Epithelial cell of proximal tubule (primary cell): ENCODE results near the gene C6orf132. TPM values are rescaled to one million over a fixed set of nuclear protein-coding genes. Genes with fewer than 3 reads are reported as not detected.

ENCODE experiments used
- DNase-seq: peaks from one replicate; pipeline ENCODE4 v3.0.0-alpha.2; 2011; ENCODE audit warnings: low read depth
- H3K4me3 ChIP-seq: 2 replicates; pipeline ENCODE4 v1.5.1; 2011; ENCODE audit warnings: low read depth, mild to moderate bottlenecking, low read length
- CTCF ChIP-seq: conservative IDR thresholded peaks from 2 replicates; pipeline ENCODE4 v1.5.1; 2012; ENCODE audit warnings: low read depth, mild to moderate bottlenecking, low read length
- total RNA-seq: library from RNA; depleted of rRNA; stranded (reverse); fragments of >200 nt; gene quantifications from 2 replicates; pipeline ENCODE4 v1.2.3, GENCODE V29; 2015

C6orf132 gene
- total RNA-seq, 1 donor from 2014 or later = 19.8 TPM

- no peak for TF ChIP-seq CTCF
- H3K4me3 ChIP-seq = no peak overlapping the region
- DNase-seq = no peak
These were observed 17.2 kb downstream of the C6orf132 start for GRCh38 chr6:42125231-42125630.

DNA sequence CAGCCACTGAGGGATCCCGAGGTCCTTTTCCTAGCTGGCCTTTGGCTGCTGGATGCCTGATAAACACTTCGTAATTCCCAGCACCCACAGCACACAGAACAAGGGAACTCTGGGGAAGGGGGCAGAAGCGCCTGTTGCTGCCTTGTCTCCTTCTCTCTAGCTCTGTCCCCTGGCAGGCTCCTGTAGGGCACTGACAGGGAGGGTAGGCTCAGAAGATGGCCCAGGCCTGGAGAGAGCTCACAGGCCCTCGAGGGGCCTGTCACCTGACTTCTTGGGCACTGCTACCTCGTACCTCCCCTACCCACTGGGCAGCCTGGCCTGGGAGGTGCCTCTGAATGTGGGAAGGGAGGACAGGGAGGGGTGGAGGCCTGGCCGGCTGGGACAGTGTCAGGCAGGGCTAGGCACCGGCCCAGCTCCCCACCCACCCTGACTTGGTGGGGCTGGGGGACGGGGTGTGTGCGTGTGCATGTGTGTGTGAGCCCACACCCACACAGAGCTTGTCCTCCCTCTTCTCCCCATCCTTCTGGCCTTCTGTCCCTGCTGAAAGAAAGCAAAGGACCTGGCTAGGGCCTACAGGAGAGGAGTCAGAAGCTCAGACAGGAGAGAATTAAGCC lies 18.1 kb downstream of the C6orf132 start:
- no peak for TF ChIP-seq CTCF
- DNase-seq = no peak
- no peak overlapping the region for H3K4me3 ChIP-seq

DNA sequence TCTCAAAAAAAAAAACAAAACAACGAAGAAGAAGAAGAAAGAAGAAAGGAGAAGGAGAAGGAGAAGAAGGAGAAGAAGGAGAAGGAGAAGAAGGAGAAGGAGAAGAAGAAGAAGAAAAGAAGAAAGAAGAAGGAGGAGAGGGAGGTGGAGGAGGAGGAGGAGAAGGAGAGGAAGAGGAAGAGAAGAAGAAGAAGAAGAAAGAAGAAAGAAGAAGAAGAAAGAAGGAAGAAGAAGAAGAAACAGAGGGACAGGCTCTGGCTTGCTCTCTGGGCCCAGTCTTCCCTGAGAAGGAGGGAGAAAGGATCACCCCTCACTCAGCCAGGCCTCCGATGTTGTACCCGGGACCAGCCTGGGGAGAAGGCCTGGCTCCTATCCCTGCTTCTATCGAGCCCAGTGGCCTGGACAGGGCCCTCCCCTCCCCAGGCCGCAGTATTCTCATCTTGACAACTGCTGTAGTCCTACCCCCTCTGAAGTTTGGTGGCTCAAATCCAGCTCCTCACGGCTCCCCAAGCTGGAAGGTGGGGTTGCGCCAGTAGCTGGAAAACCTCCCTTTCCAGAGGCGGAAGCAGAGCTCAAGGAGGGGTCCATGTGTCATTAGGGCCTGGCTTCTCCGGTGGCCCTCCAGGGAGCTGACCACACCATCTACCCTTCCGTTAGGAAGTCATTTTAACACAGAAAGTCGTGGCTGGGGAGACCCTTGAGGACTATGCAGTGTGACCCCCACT lies 18.9 kb downstream of the C6orf132 start:
- no peak overlapping the region for H3K4me3 ChIP-seq
- DNase-seq = no peak
- no peak for TF ChIP-seq CTCF

- TF ChIP-seq CTCF = no peak
- DNase-seq = peak; percentile 74
- H3K4me3 ChIP-seq = no peak overlapping the region
These were observed 21.2 kb downstream of the C6orf132 start for GRCh38 chr6:42120895-42121865.

GRCh38 chr6:42118162-42119001 lies 24.0 kb downstream of the C6orf132 start:
- DNase-seq = no peak
- no peak overlapping the region for H3K4me3 ChIP-seq
- TF ChIP-seq CTCF = no peak

- no peak overlapping the region for H3K4me3 ChIP-seq
- DNase-seq = no peak
- TF ChIP-seq CTCF = no peak
These were observed 24.6 kb downstream of the C6orf132 start for GRCh38 chr6:42117843-42118161.
